CD14-positive monocyte (primary cell): Measurements from ENCODE around the gene CCDC90B. TPM values are rescaled to one million over a fixed set of nuclear protein-coding genes. Genes with fewer than 3 reads are reported as not detected.
A peak's percentile ranks its signal among the peaks of the same experiment; 100 is the strongest.

ENCODE experiments used
- DNase-seq, 3 donors: peaks; one replicate each; pipeline ENCODE4 v3.0.0-alpha.2; 2011 to 2022
- H2AFZ ChIP-seq: 2 replicates; pipeline ENCODE4 v1.6.0; 2012; ENCODE audit warnings: mild to moderate bottlenecking, low read depth, low read length, inconsistent platforms; ENCODE audit not compliant: insufficient read depth, poor library complexity, severe bottlenecking
- H3K27ac ChIP-seq, 2 donors: 1 replicate in 1 of 2; 2 replicates in 1 of 2; pipeline ENCODE4 v1.5.1; 2012 to 2013; ENCODE audit warnings: low read length in 2 of 2, control low read depth in 1 of 2, inconsistent platforms in 1 of 2, low read depth in 1 of 2, mild to moderate bottlenecking in 1 of 2
- H3K27me3 ChIP-seq, 2 donors: one replicate each; pipeline versions ENCODE4 v1.6.0 to v1.6.1; 2011 to 2013; ENCODE audit warnings: low read length in 2 of 2; ENCODE audit not compliant: control insufficient read depth in 2 of 2, insufficient read depth in 2 of 2
- H3K36me3 ChIP-seq, 2 donors: replicated peaks in 1 of 2; 1 replicate in 1 of 2; 2 replicates in 1 of 2; pipeline versions ENCODE4 v1.5.1 to v1.6.1; 2012 to 2013; ENCODE audit warnings: low read length in 2 of 2, control low read depth in 1 of 2, inconsistent platforms in 1 of 2, mild to moderate bottlenecking in 1 of 2; ENCODE audit not compliant: insufficient read depth in 2 of 2, control insufficient read depth in 1 of 2
- H3K4me1 ChIP-seq, 2 donors: 1 replicate in 1 of 2; 2 replicates in 1 of 2; pipeline versions ENCODE4 v1.5.1 to v1.6.1; 2012 to 2013; ENCODE audit warnings: low read length in 2 of 2, control low read depth in 1 of 2, inconsistent platforms in 1 of 2, mild to moderate bottlenecking in 1 of 2, moderate library complexity in 1 of 2; ENCODE audit not compliant: insufficient read depth in 2 of 2, control insufficient read depth in 1 of 2
- H3K4me2 ChIP-seq: replicated peaks from 2 replicates; pipeline ENCODE3; 2012; ENCODE audit warnings: low read length, moderate library complexity, mild to moderate bottlenecking; ENCODE audit not compliant: poor library complexity, severe bottlenecking; ENCODE audit errors: extremely low read depth
- H3K4me3 ChIP-seq, 3 experiments: fragments of 200-600 bp in 1 of 3; sonication (generic) in 1 of 3; replicated peaks in 1 of 3; 1 replicate in 2 of 3; 2 replicates in 1 of 3; pipeline ENCODE4 v1.5.1; 2011 to 2013; ENCODE audit warnings: low read length in 3 of 3, mild to moderate bottlenecking in 3 of 3, control low read depth in 2 of 3, low read depth in 2 of 3, inconsistent platforms in 1 of 3, moderate library complexity in 1 of 3
- H3K79me2 ChIP-seq: 2 replicates; pipeline ENCODE4 v1.6.0; 2012; ENCODE audit warnings: mild to moderate bottlenecking, control low read depth, inconsistent platforms, low read length, moderate library complexity; ENCODE audit not compliant: insufficient read depth
- H3K9ac ChIP-seq: 2 replicates; pipeline ENCODE4 v1.6.0; 2017; ENCODE audit warnings: low read length, mild to moderate bottlenecking; ENCODE audit not compliant: insufficient read depth, poor library complexity, severe bottlenecking
- H3K9me3 ChIP-seq, 2 donors: replicated peaks in 1 of 2; 1 replicate in 1 of 2; 2 replicates in 1 of 2; pipeline versions ENCODE4 v1.5.1 to v1.6.1; 2012 to 2013; ENCODE audit warnings: low read length in 2 of 2, control low read depth in 1 of 2; ENCODE audit not compliant: control insufficient read depth in 1 of 2, insufficient read depth in 1 of 2
- H4K20me1 ChIP-seq: 2 replicates; pipeline ENCODE4 v1.6.0; 2012; ENCODE audit warnings: mild to moderate bottlenecking, low read length, control low read depth, moderate library complexity; ENCODE audit not compliant: insufficient read depth
- H3K27ac Mint-ChIP-seq, 7 donors: one replicate each; pipeline ENCODE4 v1.8.0; 2020; ENCODE audit warnings: mild to moderate bottlenecking in 7 of 7, mixed read lengths in 7 of 7, moderate library complexity in 6 of 7, inconsistent platforms in 2 of 7
- H3K27me3 Mint-ChIP-seq, 3 donors: one replicate each; pipeline ENCODE4 v1.8.0; 2021 to 2022; ENCODE audit warnings: low read depth in 3 of 3, mild to moderate bottlenecking in 3 of 3, mixed read lengths in 3 of 3, moderate library complexity in 3 of 3, inconsistent platforms in 1 of 3
- H3K36me3 Mint-ChIP-seq, 2 donors: one replicate each; pipeline ENCODE4 v1.8.0; 2020; ENCODE audit warnings: mixed read lengths in 2 of 2, inconsistent platforms in 1 of 2, mild to moderate bottlenecking in 1 of 2
- H3K4me1 Mint-ChIP-seq: one replicate; pipeline ENCODE4 v1.8.0; 2020; ENCODE audit warnings: mild to moderate bottlenecking, mixed read lengths
- H3K4me3 Mint-ChIP-seq, 2 donors: one replicate each; pipeline ENCODE4 v1.8.0; 2020; ENCODE audit warnings: mild to moderate bottlenecking in 2 of 2, mixed read lengths in 2 of 2, moderate library complexity in 1 of 2
- H3K9me3 Mint-ChIP-seq, 7 donors: one replicate each; pipeline ENCODE4 v1.8.0; 2020 to 2022; ENCODE audit warnings: mixed read lengths in 7 of 7, mild to moderate bottlenecking in 6 of 7, moderate library complexity in 6 of 7, inconsistent platforms in 2 of 7
- WGBS: methylation state at CpG from one replicate; pipeline ENCODE4 v1.1.5; 2013; ENCODE audit warnings: missing lambda C conversion rate; ENCODE audit not compliant: insufficient coverage; 5-methylcytosine and 5-hydroxymethylcytosine counted together
- intact Hi-C, 2 donors: fragments of 100-400 bp; cut with micrococcal nuclease; formaldehyde crosslinking; loops; one replicate each; pipeline versions ENCODE4 v1.15.0 to v1.15.1; 2023
- polyA plus RNA-seq, 3 donors: library from polyadenylated mRNA; depleted of rRNA in 1 of 3; unstranded in 2 of 3; stranded (reverse) in 1 of 3; fragments of 300-500 nt in 2 of 3; fragments of >200 nt in 1 of 3; fragmentation: Illumina TruSeq in 2 of 3; gene quantifications; 1 replicate in 2 of 3; 2 replicates in 1 of 3; pipeline ENCODE4 v1.2.3, GENCODE V29; 2012 to 2021
- TF ChIP-seq, protein P1 (sequence below): fragments of 200-600 bp; IDR thresholded peaks from one replicate; pipeline ENCODE4 v1.8.0; 2022; ENCODE audit warnings: antibody characterized with exemption, mild to moderate bottlenecking

CCDC90B gene
- polyA plus RNA-seq, 3 donors = 15.3 to 46.2 (median 39.6) TPM

DNA sequence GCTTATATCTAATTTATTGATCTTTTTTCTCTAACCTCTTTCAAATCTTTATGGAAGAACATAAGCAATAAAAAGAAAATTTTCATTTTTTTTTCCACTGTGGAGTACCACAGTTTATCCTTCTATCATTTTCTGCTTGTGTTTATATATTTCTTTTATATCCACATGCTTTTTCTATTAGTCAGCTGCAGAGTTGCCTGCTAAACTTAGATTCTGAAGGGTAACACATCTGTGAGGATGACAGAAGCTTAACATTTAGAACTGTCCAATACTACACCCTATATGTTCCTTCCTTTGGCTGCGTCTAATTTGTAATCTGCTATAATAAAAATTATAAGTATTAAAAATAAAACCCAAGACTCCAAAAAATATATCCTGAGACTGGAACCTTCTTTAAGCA is 20.8 kb downstream of the CCDC90B start:
- peaks cover 37 to 70% of the 10 kb centered on the region in 2 donors for H3K36me3 ChIP-seq
- no peak overlapping the region for H3K27ac Mint-ChIP-seq

DNA sequence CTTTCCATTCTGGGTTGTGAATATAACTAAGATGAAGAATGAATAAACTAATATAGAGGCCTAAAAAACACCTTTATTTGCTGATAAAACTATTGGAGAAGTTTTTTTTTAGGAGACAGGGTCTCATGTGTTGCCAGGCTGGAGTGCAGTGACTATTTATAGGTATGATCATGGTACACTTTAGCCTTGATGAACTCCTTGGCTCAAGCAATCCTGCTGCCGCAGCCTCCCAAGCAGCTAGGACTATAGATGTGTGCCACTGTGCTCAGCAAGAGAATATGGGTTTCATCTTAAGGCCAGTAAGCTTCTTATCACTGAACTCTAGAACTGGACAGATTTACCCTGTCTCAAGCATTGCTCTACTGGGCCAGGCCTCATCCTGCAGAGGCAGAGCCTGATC is 26.6 kb downstream of the CCDC90B start:
- Histone ChIP-seq H2AFZ (no peak overlapping the region), H3K9me3 (no peaks in the 10 kb centered on the region), H3K36me3 (peaks cover 49 to 77% of the 10 kb centered on the region in 2 donors), H3K79me2 (no peaks in the 10 kb centered on the region), H3K27ac (no peak overlapping the region), H3K27me3 (no peaks in the 10 kb centered on the region), H3K4me1 (no peaks in the 10 kb centered on the region), H3K9ac (no peak overlapping the region), H3K4me2 (no peak overlapping the region), H3K4me3 (no peak overlapping the region), H4K20me1 (no peaks in the 10 kb centered on the region)
- 100% methylated on average over 1 of the region's 1 CpG for WGBS
- TF ChIP-seq, protein P1, sequence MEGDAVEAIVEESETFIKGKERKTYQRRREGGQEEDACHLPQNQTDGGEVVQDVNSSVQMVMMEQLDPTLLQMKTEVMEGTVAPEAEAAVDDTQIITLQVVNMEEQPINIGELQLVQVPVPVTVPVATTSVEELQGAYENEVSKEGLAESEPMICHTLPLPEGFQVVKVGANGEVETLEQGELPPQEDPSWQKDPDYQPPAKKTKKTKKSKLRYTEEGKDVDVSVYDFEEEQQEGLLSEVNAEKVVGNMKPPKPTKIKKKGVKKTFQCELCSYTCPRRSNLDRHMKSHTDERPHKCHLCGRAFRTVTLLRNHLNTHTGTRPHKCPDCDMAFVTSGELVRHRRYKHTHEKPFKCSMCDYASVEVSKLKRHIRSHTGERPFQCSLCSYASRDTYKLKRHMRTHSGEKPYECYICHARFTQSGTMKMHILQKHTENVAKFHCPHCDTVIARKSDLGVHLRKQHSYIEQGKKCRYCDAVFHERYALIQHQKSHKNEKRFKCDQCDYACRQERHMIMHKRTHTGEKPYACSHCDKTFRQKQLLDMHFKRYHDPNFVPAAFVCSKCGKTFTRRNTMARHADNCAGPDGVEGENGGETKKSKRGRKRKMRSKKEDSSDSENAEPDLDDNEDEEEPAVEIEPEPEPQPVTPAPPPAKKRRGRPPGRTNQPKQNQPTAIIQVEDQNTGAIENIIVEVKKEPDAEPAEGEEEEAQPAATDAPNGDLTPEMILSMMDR = no peak
- Mint-ChIP-seq H3K4me3 (no peak overlapping the region), H3K9me3 (no peaks in the 10 kb centered on the region), H3K27ac (peak overlapping the region in 2 of 7 donors; percentile 0 to 29), H3K27me3 (peaks cover 0 to 2% (median 0%) of the 10 kb centered on the region in 3 donors), H3K36me3 (peaks cover 47 to 48% of the 10 kb centered on the region in 2 donors), H3K4me1 (no peaks in the 10 kb centered on the region)
- intact Hi-C loops = no loop called here
- no peak for DNase-seq

More for the DNA sequence above, 20.8 kb downstream of the CCDC90B start:
- WGBS = no CpG with 5 or more reads among the region's 1 CpG
- Histone ChIP-seq H3K9me3 (no peaks in the 10 kb centered on the region), H3K4me3 (no peak overlapping the region), H3K27ac (no peak overlapping the region), H3K79me2 (no peaks in the 10 kb centered on the region), H2AFZ (no peak overlapping the region), H3K27me3 (no peaks in the 10 kb centered on the region), H3K4me2 (no peak overlapping the region), H3K9ac (no peak overlapping the region), H4K20me1 (no peaks in the 10 kb centered on the region), H3K4me1 (no peaks in the 10 kb centered on the region)
- Mint-ChIP-seq H3K4me1 (no peaks in the 10 kb centered on the region), H3K9me3 (peaks cover 0 to 1% (median 0%) of the 10 kb centered on the region in 7 donors), H3K4me3 (no peak overlapping the region), H3K36me3 (peaks cover 70 to 76% of the 10 kb centered on the region in 2 donors), H3K27me3 (no peaks in the 10 kb centered on the region)
- TF ChIP-seq, protein P1 = no peak
- no peak for DNase-seq
- intact Hi-C loops = no loop called here
